Stimulated activated CD8-positive, alpha-beta memory T cell treated with anti-CD3 and anti-CD28 coated beads, Interleukin-15, amount 100 ng/mL, for 1 hour (primary cell): Measurements from ENCODE around the gene YARS1.

Experiments used
- DNase-seq: peaks from one replicate; pipeline ENCODE4 v3.0.0-alpha.2; 2020; ENCODE audit warnings: low read depth

Gene YARS1

GRCh38 chr1:32817159-32817814, at the start of gene YARS1, which contains the start of gene S100PBP:
Gene YARS1 (minus strand): TSS chr1:32817358. CDS start chr1:32817244, 114 bp downstream.
Gene S100PBP (plus strand): TSS chr1:32817653. CDS start chr1:32826100, 8,447 bp downstream.
- DNase-seq, result peak; percentile 100

DNA sequence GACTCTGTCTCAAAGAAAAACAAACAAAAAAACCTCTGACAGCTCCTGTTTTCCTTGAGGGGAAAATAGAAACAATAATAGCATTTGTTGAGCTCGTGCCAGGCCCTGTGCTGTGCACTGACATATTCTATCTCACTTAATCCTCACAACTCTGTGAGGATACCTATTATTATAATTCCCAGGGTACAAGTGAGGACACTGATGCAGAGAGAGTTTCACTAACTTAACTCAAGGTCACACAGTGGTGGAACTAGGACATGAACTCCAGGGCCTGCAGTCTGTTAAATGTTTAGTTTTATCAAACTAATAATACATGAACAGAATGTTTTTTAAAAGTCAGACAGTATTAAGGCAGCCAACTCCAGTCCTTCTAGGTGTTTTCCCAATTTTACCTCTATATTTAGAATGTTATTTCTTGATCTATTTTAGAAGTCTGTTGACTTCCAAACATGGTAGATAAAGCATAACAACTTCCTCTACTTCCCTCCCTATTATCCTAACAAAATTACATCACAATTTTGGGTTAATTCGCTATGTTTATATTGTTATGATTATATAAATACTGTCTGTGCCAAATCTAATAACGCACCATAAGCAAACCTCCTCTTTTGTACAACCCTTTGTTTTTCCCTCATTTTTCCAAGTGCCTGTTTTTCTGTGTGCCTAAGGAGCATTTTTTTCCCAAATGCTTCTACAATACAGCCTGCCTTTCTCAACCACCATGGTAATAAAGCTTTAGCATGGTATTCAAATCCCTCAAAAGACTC, 48.7 kb upstream of the YARS1 start:
- no peak for DNase-seq

- DNase-seq, result no peak
These were observed 47.3 kb upstream of the YARS1 start for GRCh38 chr1:32864375-32865019.

DNA sequence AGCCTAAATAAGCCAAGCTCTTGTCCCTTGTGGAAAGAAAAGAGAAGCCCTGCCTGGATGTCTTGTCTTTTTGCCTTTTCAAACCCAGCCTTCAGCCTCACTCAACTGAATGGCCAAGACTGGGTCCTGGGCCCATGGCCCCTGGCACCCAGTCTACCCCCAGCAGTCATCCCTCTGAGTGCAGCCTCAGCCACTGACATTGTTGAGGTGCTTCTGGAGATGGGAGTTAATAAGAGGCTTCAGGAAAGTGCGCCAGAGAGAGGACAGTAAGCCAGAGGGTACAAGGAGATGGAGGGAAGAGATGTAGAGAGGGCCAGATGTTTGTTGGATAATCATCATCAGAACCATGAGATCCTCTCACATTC, 46.7 kb upstream of the YARS1 start:
- DNase-seq, result no peak

- DNase-seq, result no peak
These were observed 46.2 kb upstream of the YARS1 start for GRCh38 chr1:32863218-32863880.

DNA sequence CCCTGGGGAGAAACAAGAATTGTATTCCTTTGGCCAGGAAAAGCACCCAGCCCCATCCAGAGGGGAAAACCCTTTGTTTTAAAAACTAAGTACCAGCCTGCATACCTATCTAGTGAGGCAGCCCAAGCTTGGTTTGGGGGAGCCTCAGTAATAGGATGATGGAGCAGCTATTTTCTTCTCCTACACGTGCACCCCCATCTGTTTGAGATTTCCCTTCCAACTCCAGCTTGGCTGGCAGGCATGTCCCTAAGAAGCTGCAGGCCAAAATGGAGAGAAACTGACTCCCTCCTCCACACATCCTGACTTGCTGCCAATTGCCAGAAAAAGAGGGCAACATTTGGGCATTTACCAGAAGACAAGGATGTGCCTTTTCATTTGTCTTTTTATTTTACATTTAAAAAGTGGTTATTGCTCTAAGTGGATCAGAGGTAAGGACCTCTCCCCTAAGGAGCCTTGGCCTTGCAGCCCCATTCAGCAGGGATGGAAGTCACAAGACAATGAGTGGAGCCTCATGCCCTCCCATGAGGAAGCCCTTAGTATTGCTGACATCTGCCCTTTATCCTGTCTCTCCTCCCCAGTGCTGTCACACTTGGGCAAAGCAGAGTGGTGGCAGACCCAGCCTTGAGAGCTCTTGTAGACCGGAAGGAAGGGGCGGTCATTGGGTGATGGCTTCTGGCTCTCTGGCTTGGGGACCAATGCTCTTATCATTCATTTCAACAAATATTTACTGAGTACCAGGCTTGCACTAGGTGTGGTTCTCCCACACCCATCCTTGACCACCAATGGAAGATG, 44.9 kb upstream of the YARS1 start:
- no peak for DNase-seq

DNA sequence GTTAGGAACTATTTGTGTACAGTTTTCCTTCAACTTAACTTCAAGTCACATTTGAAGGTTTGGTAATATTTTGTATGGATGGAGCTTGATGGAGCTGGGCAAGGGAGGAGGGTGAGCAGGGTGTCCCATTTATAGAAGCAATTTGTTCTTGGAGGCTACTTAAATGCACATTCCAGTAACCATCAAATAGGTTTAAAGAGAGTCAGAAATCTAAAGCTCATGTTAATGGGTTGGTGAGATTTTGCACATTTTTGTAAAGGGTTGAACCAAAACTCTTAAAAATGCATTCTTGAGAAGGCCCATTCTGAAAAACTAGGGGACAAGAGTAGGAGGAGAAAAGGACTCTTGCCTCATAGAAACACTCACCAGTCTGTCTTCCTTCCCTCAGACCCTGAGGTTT, 43.4 kb upstream of the YARS1 start:
- no peak for DNase-seq

DNA sequence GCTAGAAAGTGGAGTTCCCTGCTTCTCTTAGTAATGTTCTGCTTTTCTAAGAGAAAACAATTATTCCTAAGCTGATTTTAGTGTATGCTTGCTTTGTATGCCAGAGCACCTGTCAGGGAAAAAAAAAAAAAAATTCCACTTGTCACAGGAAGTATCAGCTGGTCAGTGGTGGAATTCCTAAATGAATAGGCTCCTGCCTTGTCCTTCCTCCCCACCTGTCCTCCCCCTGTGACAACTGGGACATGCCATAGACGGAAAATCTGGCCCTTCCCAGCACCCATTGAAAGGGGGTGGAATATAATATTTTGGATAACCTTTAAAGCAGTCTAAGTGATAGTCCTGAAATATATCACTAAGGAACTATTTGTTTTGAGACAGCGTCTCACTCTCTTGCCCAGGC, 42.8 kb upstream of the YARS1 start:
- DNase-seq, result no peak

GRCh38 chr1:32858791-32859190, 41.6 kb upstream of the YARS1 start:
- DNase-seq, result no peak

- DNase-seq, result no peak
These were observed 41.0 kb upstream of the YARS1 start for GRCh38 chr1:32858136-32858535.

GRCh38 chr1:32855861-32856617, 38.9 kb upstream of the YARS1 start:
- no peak for DNase-seq

DNA sequence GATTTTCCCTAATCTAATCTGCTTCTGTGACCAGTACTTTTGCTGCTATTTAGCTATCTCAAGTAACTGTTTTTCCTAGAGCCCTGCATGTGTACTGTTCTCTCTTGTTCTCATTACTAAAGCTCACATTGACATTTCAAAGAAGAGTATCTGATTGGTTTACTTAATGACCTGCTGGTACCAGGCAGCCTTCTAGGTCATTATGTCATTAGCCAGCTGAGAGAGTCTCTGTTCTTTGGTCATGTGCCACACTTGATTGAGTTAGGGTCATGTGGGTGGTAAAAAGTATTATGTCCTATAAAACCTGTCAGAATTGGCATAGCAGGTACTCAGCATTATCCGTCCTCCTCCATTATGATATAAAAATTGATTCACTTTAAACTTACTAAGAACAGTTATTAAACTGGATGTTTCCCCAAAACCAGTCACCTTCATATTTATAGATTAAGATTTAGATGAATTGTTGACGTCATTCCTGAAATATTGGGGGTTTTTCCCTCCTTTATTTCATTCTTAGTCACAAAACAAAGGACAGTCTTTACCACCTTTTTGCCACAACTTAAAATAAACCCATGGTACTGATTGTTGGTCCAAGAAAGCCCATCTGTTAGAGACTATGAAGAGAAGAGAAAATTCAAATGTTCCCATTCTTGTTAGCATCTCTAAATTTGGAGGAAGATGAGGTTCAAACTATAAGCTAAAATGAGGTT, 31.4 kb upstream of the YARS1 start:
- no peak for DNase-seq

GRCh38 chr1:32831878-32832277, 14.7 kb upstream of the YARS1 start:
- DNase-seq, result no peak

GRCh38 chr1:32830092-32830852, 13.1 kb upstream of the YARS1 start:
- no peak for DNase-seq

DNA sequence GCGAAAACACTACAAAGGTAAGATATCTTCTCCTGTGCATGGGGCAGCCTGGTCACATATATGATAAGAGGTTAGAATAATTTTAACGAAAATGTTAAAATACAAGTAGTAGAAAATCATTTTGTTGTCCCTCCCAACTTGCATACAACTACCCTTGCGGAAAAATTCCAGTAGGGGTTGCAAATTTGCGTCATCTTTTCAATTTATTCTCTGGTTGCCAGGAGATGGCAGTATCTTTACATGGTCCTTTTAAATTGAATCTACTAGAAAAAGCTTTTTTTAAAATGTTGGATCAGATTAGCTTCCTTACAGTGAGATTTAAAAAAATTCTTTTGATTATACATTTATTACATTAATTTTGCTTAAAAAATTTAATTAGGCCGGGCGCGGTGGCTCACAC, 11.2 kb upstream of the YARS1 start:
- no peak for DNase-seq

GRCh38 chr1:32825181-32825580, 8.0 kb upstream of the YARS1 start:
- DNase-seq, result no peak

- no peak for DNase-seq
These were observed 1.8 kb upstream of the YARS1 start for GRCh38 chr1:32818804-32819541.

- no peak for DNase-seq
These were observed 943 bp upstream of the YARS1 start for GRCh38 chr1:32817815-32818786.
